Mucosa of stomach (tissue), 1 donor: ENCODE data around the gene MX1.

Source experiments
- H3K27me3 ChIP-seq: one replicate; pipeline ENCODE4 v1.7.0; 2013; ENCODE audit warnings: mild to moderate bottlenecking, low read length; ENCODE audit not compliant: control insufficient read depth, insufficient read depth
- H3K36me3 ChIP-seq: one replicate; pipeline ENCODE4 v1.7.0; 2013; ENCODE audit warnings: low read length; ENCODE audit not compliant: control insufficient read depth, insufficient read depth
- H3K4me1 ChIP-seq: one replicate; pipeline ENCODE4 v1.7.0; 2013; ENCODE audit warnings: mild to moderate bottlenecking, low read length; ENCODE audit not compliant: control insufficient read depth, insufficient read depth
- H3K4me3 ChIP-seq: one replicate; pipeline ENCODE4 v1.7.0; 2013; ENCODE audit warnings: low read length
- H3K9ac ChIP-seq: one replicate; pipeline ENCODE4 v1.7.0; 2013; ENCODE audit warnings: mild to moderate bottlenecking, low read length, moderate library complexity
- H3K9me3 ChIP-seq: one replicate; pipeline ENCODE4 v1.7.0; 2013; ENCODE audit warnings: mild to moderate bottlenecking, low read length, moderate library complexity; ENCODE audit not compliant: control insufficient read depth
- donor health status: Pancreatic carcinoma.

The MX1 gene

DNA sequence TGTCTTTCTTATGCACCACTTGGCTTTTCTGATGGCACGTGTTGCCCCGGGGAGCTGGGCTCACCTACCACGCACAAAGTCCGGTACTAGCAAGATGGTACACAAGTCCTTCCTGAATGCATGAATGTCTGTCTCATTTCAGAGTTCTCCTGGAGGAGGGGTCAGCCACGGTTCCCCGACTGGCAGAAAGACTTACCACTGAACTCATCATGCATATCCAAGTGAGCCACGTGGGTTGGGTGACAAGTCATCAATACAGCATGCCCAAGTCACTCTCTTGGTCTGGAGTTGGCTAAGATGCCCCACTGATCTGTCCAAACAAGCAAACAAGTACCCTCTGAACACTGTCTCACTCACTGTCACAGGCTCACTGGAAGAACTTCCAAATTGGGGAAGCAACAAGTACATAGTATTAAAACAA is 28.6 kb upstream of the MX1 start:
- peaks cover 20% of the 10 kb centered on the region for H3K4me1 ChIP-seq
- no peaks in the 10 kb centered on the region for H3K9me3 ChIP-seq
- H3K27me3 ChIP-seq: no peaks in the 10 kb centered on the region
- H3K36me3 ChIP-seq: peaks cover 4% of the 10 kb centered on the region
- no peak overlapping the region for H3K4me3 ChIP-seq
- no peak overlapping the region for H3K9ac ChIP-seq

DNA sequence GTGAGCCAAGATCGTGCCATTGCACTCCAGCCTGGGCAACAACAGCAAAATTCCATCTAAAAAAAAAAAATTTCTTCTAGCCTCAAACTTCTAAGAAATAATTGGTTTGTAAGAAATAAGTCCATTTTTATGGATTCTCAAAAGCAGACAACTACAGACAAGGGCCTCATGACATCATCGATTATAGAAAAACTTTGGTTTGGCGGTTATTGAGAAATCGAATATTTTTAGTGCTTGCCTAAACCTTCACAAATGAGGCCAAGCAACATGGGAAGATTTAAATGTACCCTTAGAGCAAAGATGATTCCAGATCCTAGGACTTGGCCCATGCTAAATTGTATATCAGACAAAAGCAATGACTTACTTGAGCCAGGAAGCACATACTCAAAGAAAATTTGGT is 27.8 kb upstream of the MX1 start:
- Histone ChIP-seq H3K4me3 (no peak overlapping the region), H3K9me3 (no peaks in the 10 kb centered on the region), H3K4me1 (peaks cover 20% of the 10 kb centered on the region), H3K36me3 (peaks cover 4% of the 10 kb centered on the region), H3K9ac (no peak overlapping the region), H3K27me3 (no peaks in the 10 kb centered on the region)

DNA sequence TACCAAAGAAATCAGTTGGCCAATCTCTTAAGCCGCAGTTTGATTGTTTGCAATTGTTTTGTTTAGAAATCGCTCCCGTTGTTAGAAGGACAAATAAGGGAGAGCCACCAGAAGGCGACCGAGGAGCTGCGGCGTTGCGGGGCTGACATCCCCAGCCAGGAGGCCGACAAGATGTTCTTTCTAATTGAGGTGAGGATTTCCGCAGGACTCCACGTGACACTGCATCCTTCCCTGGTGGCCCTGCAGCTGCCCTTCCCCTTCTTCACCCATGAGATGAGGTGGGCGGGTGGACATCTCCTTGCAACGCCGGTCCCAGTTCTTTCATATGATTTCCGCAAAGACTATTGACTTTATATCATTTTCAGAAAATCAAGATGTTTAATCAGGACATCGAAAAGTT is 27.2 kb upstream of the MX1 start:
- Histone ChIP-seq H3K36me3 (peaks cover 4% of the 10 kb centered on the region), H3K9ac (no peak overlapping the region), H3K27me3 (no peaks in the 10 kb centered on the region), H3K9me3 (no peaks in the 10 kb centered on the region), H3K4me3 (no peak overlapping the region), H3K4me1 (peaks cover 20% of the 10 kb centered on the region)

DNA sequence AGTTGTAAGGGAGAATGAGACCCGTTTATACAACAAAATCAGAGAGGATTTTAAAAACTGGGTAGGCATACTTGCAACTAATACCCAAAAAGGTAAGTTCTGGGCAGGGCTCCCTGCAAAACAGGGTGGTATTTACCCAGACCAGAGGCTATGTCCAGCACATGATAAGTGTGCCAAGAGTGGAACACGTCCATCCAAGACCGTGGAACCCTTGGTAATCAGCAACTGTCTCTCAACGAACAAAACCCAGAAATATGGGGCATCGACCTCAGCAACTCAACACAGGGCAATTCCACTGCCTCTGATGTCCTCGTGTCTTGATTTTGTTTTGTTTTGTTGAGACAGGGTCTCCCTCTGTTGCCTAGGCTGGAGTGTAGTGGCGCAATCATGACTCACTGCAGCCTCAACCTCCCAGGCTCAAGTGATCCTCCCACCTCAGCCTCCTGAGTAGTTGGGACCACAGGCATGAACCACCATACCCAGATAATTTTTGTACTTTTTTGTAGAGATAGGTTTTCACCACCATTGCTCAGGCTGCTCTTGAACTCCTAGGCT is 26.7 kb upstream of the MX1 start:
- no peaks in the 10 kb centered on the region for H3K27me3 ChIP-seq
- H3K36me3 ChIP-seq: peaks cover 4% of the 10 kb centered on the region
- H3K4me3 ChIP-seq: no peak overlapping the region
- H3K4me1 ChIP-seq: peaks cover 20% of the 10 kb centered on the region
- no peaks in the 10 kb centered on the region for H3K9me3 ChIP-seq
- H3K9ac ChIP-seq: no peak overlapping the region

DNA sequence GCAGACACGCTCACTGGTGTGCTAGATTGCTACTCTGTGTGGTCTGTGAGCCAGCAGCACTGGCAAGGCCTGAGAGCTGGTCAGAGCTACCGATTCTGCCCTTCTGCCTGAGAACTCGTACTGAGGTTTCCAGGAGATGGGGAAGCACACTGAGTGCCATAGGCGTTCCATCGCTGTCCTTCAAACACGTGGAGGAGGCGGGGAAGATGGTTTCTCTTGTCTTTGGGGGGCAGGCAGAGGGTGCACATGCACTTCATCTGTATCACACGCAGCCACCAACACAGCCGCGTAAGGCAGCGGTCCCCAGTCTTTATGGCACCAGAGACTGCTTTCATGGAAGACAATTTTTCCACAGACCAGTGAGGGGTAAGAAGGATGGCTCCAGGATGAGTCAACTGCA is 23.8 kb upstream of the MX1 start:
- Histone ChIP-seq H3K4me3 (no peak overlapping the region), H3K9ac (no peak overlapping the region), H3K4me1 (peaks cover 6% of the 10 kb centered on the region), H3K9me3 (no peaks in the 10 kb centered on the region), H3K27me3 (no peaks in the 10 kb centered on the region), H3K36me3 (peaks cover 4% of the 10 kb centered on the region)

DNA sequence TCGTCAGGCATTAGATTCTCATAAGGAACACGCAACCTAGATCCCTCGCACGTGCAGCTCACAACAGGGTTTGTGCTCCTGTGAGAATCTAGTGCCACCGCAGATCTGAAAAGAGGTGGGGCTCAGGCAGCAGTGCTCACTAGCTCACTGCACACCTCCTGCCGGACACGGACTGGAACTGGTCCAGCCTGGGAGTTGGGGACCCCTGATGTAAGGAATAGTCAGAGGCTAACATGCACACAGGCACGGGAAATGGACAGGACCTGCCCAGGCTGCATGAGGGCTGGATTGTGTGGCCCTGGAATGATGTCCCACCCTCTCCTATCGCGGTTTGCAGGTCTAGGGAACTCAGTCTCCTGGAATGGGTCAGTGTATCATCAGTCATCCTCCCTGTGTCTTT is 23.2 kb upstream of the MX1 start:
- peaks cover 4% of the 10 kb centered on the region for H3K36me3 ChIP-seq

DNA sequence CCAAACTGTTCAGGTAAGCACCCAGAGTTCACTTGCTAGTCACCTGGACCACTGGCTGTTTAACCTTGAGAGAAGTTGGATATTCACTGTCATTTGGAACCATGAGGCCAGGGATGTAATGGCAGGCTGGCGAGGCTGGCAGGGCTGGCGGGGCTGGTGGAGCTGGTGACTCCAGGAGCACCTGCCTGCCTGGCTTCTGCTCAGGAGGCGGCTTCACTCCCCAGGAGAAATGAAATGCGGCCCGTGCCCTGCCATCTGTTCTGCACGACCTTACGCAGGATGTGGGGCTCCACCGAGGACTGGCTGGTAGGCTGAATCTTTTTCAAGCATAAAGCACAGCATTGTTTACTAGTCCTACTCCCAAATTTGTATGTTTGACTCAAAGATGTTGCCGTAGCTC is 22.7 kb upstream of the MX1 start:
- H3K9ac ChIP-seq: no peak overlapping the region
- H3K4me1 ChIP-seq: no peaks in the 10 kb centered on the region
- no peaks in the 10 kb centered on the region for H3K9me3 ChIP-seq
- no peak overlapping the region for H3K4me3 ChIP-seq
- peaks cover 4% of the 10 kb centered on the region for H3K36me3 ChIP-seq
- H3K27me3 ChIP-seq: no peaks in the 10 kb centered on the region

More for the DNA sequence above, 23.2 kb upstream of the MX1 start:
- Histone ChIP-seq H3K27me3 (no peaks in the 10 kb centered on the region), H3K4me1 (peaks cover under 1% of the 10 kb centered on the region), H3K9ac (no peak overlapping the region), H3K4me3 (no peak overlapping the region), H3K9me3 (no peaks in the 10 kb centered on the region)

DNA sequence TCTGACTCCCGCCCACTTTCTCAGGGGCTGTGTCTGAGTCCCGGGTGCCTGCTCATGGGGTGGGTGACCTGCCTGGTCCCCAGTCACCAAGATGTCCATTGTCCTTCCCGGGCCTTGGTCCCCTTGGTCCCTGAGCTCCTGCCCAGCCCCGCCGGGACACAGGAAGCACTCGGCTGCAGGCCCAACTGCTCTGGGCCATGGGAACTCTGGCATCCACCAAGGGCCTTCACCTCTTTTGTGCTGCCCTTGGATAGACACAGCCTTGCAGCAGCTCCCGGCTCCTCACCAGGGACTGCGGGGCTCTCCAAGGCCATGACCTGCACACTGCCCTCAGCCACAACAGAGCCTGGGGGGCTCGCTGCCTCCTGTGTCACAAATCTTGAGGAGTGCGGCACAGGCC is 22.1 kb upstream of the MX1 start:
- Histone ChIP-seq H3K27me3 (no peaks in the 10 kb centered on the region), H3K9me3 (no peaks in the 10 kb centered on the region), H3K4me1 (no peaks in the 10 kb centered on the region), H3K36me3 (peaks cover 4% of the 10 kb centered on the region), H3K9ac (no peak overlapping the region), H3K4me3 (no peak overlapping the region)

DNA sequence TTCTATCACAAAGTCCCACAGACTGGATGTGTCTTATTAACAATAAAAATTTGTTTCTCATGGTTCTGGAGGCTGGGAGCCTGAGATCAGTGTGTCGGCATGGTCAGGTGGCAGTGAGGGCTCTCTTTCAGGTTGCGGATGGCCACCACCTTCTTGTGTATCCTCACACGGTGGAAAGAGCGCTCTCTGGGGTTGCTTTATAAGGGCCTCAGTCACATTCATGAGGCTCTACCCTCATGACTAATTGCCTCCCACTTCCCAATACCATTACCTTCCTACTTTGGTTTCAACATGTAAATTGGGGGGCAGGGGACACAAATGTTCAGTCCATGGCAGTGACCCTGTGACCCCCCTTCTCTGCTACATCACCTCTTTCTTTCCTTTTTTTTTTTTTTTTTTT is 20.7 kb upstream of the MX1 start:
- H3K9ac ChIP-seq: no peak overlapping the region
- H3K36me3 ChIP-seq: peaks cover 4% of the 10 kb centered on the region
- H3K4me3 ChIP-seq: no peak overlapping the region
- no peaks in the 10 kb centered on the region for H3K9me3 ChIP-seq
- no peaks in the 10 kb centered on the region for H3K27me3 ChIP-seq
- H3K4me1 ChIP-seq: no peaks in the 10 kb centered on the region

DNA sequence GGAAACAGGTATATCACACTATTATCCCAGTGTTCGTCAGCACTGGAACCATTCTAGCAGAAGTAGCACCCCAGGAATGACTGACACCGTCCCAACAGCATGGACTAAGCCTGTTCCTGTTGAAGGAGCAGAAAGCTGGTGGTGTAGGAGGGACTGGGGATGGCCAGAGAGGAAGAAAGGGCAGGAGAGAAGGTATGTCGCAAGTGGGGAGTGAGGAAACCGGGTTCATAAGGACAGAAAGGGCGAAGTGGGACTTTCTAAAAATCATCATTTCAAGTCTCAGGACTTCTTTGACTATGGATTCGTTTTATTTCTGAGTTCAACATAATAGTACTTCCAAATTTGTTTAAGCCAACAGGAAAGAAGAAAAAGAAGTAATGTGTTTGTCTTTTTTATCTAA is 19.7 kb upstream of the MX1 start:
- Histone ChIP-seq H3K36me3 (peaks cover 4% of the 10 kb centered on the region), H3K9ac (no peak overlapping the region), H3K9me3 (no peaks in the 10 kb centered on the region), H3K4me1 (peaks cover 3% of the 10 kb centered on the region), H3K27me3 (no peaks in the 10 kb centered on the region), H3K4me3 (no peak overlapping the region)

DNA sequence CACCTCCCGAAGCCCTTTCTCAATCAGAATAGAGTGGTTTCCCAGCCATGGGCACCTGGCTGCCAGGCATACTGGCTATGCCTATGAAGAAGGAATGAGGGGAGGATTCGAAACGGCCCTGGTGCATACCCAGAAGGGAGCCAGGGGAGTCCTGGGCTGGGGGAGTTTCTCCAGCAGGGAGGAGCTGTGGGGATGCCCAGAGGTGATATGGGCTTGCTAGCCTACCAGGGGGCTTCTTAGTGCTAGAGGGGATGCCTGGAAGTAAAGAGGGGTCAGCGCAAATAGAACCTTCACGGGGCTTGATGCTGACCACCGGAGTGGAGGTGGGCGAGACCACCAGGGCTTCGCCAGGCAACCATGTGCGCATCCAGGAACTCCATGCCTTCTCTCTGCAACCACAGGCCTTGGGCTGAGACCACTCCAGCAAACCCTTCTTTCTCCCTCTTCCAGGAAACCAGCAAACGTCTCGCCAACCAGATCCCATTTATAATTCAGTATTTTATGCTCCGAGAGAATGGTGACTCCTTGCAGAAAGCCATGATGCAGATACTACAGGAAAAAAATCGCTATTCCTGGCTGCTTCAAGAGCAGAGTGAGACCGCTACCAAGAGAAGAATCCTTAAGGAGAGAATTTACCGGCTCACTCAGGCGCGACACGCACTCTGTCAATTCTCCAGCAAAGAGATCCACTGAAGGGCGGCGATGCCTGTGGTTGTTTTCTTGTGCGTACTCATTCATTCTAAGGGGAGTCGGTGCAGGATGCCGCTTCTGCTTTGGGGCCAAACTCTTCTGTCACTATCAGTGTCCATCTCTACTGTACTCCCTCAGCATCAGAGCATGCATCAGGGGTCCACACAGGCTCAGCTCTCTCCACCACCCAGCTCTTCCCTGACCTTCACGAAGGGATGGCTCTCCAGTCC is 18.2 kb upstream of the MX1 start:
- no peaks in the 10 kb centered on the region for H3K36me3 ChIP-seq
- no peaks in the 10 kb centered on the region for H3K9me3 ChIP-seq
- no peak overlapping the region for H3K9ac ChIP-seq
- H3K4me1 ChIP-seq: peaks cover 9% of the 10 kb centered on the region
- no peak overlapping the region for H3K4me3 ChIP-seq
- H3K27me3 ChIP-seq: no peaks in the 10 kb centered on the region

DNA sequence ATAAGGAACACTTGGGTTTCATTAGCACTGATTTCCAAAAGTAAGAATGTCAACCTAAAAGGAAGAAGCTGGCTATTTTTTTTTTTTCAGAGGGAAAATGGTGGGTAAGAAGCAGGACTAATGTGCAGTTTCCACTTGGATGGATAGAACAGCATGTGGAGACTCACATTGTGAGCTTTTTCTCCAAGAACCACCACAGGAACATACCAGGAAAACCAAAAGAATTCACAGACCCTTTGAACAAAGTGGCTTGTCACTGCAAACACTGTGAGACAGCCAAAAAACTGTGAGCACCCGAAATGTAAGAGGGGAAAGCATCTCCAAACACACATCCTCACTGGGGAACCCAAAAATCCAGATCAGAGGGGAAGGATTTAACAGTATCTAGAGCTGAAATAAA is 15.7 kb upstream of the MX1 start:
- Histone ChIP-seq H3K4me1 (peaks cover 9% of the 10 kb centered on the region), H3K36me3 (no peaks in the 10 kb centered on the region), H3K9ac (no peak overlapping the region), H3K9me3 (no peaks in the 10 kb centered on the region), H3K27me3 (no peaks in the 10 kb centered on the region), H3K4me3 (no peak overlapping the region)
